Stimulated activated CD4-positive, alpha-beta T cell treated with anti-CD3 and anti-CD28 coated beads, Interleukin-1b, Interleukin-23, amount 100 ng/mL, for 48 hours (primary cell): ENCODE measurements around the gene NKD1.
"Not testable (repeated sequence)": the region's sequence is repeated elsewhere in the genome, so short reads cannot be mapped to it uniquely, and the experiment has no call there.

Experiments
- DNase-seq: peaks from one replicate; pipeline ENCODE4 v3.0.0-alpha.2; 2020

Gene NKD1, protein sequence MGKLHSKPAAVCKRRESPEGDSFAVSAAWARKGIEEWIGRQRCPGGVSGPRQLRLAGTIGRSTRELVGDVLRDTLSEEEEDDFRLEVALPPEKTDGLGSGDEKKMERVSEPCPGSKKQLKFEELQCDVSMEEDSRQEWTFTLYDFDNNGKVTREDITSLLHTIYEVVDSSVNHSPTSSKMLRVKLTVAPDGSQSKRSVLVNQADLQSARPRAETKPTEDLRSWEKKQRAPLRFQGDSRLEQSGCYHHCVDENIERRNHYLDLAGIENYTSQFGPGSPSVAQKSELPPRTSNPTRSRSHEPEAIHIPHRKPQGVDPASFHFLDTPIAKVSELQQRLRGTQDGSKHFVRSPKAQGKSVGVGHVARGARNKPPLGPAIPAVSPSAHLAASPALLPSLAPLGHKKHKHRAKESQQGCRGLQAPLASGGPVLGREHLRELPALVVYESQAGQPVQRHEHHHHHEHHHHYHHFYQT

DNA sequence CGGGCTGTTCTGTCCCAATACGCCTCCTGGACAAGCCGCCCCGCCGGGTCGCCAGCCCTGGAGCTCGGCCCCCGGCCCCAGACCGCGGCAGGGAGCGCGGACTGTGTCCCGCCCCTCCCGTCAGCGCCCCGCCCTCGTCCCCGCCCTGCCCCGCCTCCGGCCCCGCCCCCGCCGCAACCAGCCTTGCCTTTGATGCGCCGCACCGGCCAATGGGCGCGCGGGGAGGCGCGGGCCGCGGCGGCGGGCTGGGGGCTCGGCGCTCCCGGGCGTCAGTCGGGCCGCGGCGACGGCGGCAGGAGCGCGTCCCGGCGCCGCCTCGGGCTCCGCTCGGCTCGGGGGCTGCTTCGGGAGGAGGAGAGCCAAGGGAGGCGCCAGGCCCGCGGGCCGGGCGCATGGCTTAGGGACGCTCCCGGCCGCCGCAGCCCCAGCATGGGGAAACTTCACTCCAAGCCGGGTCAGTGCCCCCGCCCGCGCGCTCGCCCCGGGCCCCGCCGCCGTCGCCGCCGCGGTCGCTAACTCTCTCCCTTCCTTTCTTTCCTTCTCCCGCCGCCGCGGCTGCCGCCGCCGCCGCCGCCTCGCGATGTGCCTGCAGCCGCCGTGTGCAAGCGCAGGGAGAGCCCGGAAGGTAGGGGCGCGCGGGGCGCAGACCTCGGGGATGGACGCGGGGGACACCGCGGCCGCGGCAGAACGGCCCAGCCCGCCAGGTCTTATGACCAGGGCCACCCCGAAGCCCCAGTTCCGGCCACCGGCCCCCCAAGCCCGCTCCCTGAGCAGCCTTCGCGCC is at the start of gene NKD1:
NKD1 (plus strand) TSS at position 272 of the 784 bp plus-strand sequence; CDS start at position 430, 158 bp downstream.
- DNase-seq, result peak; percentile 62

DNA sequence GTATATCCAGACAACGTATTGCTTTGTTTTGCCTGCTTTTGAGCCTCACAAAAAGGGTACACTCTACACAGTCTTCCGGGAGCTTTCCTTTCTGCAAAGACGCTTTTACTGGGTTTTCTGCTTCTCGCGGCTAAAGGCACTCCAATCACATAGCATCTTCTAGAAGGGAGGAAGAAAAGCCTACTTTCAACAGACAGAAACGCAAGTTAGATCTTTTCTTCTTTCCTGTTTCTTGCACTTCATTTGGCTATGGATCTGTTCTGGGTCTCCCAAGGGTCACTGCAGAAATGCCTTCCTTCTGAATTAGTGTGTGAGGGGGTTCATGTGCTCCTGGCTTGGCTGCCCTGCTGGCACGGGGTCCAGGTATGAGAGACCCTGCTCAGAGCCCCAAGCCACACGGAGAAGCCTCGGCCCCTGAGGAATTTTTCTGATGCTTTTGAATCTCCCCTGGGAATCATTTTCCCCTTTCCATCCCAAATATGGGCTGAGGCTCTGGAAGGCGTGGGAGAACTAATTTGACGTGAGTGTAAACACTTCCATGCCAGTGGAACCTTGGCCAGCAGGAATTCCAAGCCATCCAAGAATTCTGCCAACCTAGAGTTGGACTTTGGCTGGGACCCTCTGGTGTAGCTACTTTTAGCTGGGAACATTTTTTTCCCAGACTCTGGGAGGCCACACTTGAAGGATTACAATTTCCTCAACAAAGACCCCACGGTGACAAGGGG is 49.6 kb upstream of the NKD1 start:
- no peak for DNase-seq

DNA sequence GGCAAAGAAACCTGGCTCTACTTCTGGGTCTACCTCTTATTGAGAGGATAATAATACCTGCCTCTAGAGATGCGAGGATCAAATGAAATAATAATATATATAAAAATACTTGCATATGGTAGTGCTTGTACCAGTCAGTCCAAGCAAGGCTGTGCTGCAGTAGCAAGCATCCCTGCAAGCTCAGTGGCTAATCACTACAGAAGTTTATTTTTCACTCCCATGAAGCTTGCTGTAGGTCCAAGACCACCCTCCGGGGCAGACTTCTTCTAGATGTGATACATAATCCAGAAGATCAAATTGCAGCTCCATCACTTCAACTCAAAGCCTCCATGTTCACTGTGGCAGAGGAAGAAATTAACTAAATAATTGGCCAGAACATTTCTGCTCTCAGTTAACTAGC is 48.9 kb upstream of the NKD1 start:
- no peak for DNase-seq

DNA sequence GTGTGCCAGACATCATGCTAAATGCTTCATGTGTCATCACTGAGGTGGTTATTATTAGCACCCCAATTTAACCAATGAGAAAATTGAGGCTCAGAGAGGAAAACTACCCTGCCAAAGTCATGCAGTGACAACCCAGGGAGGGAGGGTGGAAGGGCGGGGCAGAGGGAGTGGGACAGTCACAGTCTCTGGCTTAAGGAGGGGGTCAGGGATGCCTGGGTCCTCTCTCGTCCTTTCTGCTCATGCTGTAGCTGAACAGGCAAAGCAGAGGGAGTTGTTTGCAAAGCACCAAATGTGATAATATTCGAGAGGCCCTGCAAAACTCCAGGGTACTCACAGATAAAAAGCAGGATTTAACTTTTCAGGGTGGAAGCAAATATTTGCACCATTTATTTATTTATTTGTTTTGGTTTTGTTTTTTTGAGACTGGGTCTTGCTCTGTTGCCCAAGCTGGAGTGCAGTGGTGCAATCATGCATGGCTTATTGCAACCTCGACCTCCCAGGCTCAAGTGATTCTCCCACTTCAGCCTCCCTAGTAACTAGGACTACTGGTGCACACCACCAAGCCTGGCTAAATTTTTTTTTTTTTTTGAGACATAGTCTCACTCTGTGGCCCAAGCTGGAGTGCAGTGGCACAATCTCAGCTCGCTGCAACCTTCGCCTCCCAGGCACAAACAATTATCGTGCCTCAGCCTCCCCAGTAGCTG is 47.9 kb upstream of the NKD1 start:
- no peak for DNase-seq

DNA sequence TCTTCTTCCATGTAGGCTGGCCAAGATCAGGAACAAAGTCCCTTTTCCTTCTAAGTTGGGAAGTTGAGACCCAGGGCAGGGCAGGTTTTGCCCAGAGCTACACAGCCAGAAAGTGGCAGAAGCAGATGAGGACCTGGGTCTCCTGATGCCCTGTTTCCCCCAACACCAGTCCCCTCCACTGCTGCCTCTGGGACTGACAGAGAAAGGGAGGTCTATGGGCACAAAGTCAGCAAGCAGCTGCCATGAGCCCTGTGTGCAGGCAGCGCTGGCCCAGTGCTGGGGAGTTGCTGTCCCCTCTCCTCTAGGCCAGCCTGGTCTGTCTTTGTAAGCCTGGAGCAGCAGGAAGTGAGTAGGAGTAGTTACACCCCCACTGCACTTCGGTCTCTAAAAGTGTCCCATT is 46.9 kb upstream of the NKD1 start:
- DNase-seq, result no peak

DNA sequence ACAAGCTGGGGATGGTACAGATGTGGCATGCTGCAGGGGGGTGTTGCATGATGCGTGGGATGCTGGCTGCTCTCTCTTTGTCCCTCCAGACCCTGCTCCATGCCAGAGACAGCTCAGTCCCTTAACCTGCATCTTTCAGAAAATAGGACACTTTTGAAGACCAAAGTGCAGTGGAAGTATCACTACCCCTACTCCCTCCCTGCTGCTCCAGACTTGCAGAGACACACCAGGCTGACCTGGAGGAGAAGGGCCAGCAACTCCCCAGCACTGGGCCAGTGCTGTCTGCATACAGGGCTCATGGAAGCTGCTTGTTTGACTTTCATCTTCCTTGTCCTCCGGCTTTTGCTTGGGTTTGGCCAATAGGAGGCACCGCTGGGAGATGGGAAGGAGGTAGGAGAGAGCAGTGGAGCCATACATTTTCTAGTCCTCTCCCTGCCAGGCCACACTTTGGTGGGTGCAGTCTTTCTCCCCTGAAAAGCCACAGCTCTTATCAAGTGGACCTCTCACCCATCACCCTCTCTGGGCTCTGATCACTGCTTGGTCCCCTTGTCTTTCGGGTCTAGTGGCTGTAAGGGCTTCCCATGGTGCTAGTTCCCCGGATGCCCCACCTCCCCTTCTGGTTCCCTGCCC is 46.1 kb upstream of the NKD1 start:
- DNase-seq, result no peak

DNA sequence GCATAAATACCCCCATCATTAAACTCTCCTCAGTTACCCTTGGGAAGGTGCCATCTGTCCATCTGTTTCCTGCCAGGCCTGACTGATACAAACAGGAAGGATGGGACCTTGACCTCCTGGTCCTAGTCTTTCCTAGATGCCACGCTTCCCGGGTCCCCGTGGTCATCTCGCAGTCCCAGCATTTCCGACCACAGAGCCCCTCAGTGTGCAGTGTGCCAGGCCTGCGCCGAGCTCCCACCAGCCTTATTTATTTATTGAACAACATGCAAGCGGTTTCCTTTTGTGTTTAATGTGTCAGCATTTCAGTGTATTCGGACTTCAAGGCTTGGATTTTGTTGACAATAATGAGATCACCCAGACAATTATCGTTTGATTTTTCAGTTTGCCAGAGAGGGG is 45.6 kb upstream of the NKD1 start:
- DNase-seq, result no peak

DNA sequence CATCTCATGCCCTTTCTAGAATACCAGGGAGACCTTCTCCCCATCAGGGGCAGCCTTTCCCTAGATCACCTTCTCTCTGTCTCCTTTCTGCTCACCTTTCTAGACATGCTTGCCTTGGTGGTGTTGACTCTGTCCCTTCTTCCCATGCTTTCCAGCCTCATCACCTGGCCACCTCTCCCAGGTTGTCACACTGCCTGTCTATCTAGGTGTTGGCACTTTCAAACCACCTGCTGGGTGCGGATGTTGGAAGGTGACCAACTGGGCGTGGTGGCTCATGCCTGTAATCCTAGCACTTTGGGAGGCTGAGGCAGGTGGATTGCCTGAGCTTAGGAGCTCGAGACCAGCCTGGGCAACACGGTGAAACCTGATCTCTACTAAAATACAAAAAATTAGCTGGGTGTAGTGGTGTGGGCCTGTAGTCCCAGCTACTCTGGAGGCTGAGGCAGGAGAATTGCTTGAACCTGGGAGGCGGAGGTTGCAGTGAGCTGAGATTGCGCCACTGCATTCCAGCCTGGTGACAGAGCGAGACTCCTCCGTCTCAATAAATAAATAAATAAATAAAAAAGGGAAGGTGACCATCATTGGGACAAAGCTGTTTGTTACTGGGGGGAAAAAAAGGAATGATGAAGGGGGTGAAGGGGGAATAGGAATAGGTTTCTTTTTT is 44.2 kb upstream of the NKD1 start:
- not testable (repeated sequence) for DNase-seq

DNA sequence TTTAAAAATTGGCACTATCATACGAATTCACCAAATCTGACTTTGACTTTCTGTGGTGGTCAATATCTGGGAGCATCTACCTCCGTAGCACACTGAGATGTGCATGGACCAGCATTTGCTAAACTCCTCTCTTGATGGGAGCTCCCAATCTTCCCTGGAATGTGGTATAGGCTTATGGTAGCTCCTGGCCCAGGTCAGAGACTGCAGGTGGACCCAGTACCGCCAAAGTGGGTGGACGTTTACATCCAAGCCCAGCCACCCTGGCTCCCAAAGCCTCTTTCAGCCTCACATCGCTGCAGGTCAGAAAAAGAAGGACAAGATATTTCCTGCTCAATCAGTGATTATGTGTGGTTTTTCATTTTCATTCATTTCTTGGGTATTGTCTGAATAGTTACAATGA is 43.1 kb upstream of the NKD1 start:
- no peak for DNase-seq

DNA sequence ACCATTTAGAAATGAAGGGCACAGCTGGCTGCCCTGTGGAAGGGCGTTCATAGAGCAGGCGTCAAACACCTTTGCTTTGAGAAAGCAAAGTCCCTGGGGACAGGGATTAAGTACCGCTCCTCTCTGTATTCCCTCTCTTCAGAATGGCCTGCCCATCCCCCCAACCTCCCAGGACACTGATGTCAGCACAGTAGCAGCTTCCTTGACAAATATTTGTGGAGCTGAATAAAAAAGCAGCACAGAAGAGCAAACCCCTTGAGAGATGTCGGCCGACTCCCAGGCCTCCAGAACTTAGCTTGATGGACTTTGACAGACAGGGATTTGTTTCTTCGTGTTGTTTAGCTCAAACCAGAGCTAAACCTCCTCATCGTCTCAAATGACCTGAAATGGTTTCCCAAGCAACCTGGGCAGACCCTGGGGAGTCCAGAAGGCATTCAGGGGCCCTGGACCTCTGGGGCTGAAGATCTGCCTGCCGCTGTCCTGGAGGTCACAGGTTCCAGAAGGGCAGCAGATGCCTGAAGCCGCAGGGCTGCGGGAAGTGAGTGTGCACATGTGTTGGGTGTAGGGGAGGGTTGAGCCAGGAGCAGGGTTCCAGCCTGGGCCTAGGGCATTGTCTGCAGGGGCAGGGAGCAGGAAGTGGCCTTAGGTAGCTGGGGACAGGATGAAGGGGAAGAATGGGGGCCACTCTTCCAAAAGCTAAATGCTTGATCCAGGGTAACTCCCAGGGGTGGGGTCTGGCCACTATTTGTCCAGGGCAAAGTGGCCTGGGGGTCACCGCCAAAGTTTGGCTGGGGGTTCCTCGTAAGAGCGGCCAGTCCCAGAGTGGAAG is 42.3 kb upstream of the NKD1 start:
- no peak for DNase-seq

DNA sequence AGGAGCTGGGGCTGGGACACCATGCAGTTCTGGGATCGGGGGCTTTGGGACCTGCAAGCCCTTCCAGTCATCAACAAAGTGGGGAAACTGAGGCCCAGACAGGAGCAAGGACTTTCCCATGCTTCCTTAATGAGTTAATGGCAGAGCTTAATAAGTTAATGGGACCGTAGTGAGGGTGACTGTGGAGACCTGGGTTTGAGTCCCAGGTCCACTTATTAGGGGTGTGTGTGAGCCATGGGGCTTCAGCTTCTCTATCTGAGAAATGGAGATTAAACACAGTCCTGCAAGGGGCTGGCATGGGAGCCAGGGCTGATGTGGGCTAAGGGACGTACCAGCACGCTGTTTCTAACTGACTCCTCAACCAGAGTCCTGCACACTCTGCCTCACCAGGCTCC is 41.7 kb upstream of the NKD1 start:
- no peak for DNase-seq

DNA sequence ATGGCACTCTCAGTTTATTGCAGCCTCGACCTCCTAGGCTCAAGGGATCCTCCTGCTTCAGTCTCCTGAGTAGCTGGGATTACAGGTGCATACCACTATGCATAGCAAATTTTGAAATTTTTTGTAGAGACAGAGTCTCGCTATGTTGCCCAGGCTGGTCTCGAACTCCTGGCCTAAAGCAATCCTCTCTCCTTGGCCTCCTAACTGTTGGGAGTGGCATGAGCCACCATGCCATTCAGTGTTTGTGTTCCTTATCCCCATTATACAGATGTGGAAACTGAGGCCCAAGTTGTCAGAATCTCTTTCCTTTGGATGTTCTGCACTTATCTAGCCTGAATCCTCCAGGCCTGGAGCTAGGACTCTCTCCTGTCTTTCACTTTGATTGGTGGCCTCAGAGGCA is 40.8 kb upstream of the NKD1 start:
- no peak for DNase-seq

DNA sequence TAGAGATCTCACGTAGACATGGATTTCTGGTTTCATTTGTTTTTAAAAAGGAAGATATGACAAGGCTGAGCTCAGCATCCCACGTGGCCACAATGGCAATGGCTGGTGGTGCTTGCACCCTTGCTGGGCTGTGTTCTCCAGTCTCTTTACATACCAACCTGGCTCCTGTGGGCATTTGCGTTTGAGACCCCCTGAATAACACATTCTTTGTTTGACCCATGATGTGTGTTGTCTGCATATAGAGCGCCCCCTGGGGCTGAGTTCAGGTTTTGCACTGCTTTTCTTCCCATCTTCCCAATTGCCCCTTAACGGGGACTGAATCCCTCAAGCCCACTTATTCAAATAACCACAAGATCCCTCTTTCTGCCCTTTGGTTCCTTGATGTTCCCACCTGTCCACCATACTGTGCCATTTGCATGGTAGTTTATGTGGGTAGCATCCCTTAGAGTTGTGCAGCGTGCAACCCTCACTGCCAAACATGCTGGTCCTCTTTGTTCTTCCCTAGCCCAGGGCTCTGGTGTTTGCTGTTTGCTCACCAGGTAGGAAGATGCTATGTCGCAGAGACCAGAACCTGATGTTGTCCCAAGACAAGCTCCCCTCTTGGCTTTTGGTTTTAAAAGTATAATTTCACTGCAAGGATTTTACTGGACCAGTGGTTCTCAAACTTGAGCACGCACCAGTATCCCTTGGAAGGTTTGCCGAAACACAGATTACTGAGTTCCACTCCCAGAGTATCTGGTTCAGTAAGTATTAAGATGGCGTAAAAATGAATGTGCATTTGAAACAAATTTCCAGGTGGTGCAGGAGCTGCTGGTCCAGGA is 38.5 kb upstream of the NKD1 start:
- peak; percentile 32 for DNase-seq

DNA sequence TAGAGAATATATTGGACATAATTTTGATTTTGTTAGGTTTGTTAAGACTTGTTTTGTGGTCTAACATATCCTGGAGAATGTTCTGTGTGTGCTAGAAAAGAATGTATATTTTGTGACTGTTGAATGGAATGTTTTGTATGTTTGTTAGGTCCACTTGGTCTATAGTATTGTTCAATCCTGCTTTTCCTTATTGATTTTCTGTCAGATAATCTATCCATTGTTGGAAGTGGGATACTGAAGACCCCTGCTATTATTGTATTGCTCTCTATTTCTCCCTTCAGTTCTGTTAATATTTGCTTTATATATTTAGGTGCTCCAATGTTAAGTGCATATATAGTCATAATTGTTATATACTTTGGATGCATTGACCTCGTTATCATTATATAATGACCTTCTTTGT is 33.0 kb upstream of the NKD1 start:
- no peak for DNase-seq

DNA sequence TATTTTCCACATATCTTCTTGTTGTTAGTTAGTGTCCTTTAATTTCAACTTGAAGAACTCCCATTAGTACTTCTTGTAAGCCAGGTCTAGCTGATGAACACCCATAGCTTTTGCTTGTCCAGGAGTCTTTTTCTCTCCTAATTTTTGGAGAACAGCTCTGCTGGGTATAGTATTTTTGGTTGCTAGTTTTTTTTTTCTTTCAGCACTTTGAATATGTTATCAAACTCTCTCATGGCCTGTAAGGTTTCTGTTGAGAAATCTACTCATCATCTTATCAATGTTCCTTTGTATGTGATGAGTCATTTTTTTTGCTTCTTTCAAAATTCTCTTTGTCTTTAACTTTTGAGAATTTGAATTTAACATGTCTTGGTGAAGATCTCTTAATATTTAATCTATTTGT is 31.8 kb upstream of the NKD1 start:
- DNase-seq, result no peak

DNA sequence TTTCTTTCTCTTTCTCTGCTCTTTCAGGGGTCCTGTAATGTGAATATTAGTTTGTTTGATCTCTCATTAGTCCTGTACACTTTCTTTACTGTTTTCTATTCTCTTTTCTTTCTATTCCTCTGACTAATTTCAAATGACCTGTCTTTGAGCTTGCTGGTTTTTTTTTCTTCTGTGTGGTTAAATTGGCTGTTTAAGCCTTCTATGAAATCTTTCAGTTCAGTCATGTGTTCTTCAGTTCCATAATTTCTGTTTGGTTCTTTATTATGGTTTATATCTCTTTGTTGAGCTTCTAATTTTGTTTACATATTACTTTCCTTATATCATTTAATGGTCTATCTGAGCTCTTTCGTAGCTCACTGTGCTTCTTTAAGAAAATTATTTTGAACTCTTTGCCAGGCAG is 31.3 kb upstream of the NKD1 start:
- no peak for DNase-seq

DNA sequence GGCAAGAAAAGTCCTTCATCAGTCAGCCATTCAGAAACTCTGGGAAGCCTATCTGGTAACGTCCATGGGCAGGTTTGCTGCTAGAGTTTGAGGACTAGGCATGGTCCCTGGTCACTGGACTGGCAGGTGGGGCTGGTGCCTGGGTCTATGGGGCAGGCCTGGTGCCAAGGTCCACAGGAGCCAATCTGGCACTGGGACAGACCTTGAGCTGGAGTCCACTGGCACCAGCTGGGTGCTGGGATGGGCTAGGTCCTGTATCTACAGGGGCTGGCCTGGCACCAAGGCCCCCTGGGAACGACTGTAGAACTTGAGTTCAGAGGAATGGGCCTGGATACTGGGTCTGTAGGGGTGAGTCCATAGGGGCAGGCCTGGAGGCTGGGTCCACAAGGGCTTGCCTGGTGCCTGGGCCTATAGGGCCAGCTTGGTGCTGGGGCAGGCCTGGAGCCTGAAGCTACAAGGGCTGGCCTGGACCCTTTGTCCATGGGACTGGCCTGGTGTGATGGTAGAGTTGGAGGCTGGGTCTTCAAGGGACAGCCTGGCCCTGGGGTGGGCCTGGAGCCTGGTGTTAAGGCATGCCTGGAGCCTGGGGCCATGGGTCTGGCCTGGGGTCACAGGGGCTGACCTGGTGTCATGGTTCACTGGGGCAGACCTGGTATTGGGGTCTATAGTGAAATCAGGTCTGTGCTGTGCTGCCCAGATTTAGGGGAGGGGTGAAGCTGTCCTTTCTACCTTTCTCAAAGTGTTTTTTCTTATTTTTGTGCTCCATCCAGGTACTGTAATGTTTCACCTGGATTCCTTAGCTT is 30.5 kb upstream of the NKD1 start:
- DNase-seq, result no peak

DNA sequence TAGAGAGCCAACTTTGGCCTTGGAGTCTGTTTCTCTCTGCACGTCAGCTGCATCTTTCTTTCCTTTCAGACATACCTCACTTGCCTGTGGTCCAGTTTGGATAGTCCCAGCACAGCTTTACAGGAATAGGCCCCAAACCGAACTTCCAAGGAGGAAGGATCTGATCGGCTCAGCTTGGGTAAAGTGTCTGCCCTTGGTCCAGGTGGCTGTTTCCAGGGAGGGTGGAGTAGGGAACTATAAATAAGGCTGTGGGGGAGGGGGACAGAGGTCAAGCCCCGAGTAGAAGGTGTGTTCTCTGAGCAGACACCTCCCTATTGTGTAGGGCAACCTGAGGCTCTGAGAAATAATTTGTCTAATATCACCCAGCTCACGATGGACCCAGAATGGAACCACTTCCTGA is 29.2 kb upstream of the NKD1 start:
- no peak for DNase-seq

DNA sequence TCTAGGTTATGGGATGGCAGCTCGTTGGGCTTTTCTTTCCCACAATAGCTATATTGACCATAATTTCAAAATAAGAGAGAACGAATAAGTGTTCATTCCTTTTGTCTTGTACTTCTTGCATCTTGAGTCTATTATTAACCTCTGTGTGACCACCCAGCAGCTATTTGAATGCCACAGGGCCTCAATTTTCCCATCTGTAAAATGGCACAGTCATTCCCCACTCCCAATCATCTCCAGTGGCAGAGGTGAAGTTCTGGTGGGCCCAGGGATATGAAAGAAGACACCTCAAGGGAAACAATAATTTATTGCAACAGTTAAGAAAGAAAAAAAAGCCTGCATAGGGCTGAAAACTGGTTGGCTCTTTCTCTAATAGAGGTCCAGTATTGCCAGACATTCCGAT is 28.6 kb upstream of the NKD1 start:
- DNase-seq, result no peak
